ENCODE data around the gene RFC3. TPM values are rescaled to one million over a fixed set of nuclear protein-coding genes. Genes with fewer than 3 reads are reported as not detected.

RFC3 gene
- total RNA-seq, 1 experiment from 2014 or later, result 59.2 TPM

DNA sequence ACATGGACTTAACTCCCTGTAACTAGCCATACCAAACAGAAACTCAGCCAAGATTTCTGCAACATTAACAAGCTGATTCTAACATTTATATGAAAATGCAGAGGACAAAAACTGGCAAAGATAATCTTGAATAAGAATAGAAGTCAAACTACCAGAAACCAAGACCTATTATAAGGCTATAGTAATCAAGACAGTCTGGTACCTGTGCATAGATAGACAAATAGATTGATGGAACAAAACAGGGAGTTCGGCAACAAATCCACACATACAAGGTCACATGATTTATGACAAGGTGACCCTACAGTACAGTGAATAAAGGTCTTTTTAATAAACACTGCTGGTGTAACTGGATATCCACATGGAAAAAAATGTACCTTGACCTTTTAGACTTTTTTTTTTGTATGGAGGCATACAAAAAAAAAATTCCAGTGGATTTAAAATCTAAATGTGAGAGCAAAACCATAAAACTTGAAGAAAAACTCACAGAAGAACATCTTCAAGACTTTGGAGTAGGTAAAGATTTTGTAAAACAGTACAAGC is 2.9 kb upstream of the RFC3 start:
- Histone ChIP-seq H3K27ac (ENCODE audit: insufficient read length, low read depth, low read length) (no peak overlapping the region), H2AK5ac (ENCODE audit: insufficient read length, low read length) (no peak overlapping the region), H3K23ac (ENCODE audit: insufficient read length, low read depth, low read length) (no peak overlapping the region), H3K4me2 (ENCODE audit: insufficient read depth, insufficient read length, low read length) (no peak overlapping the region), H2BK120ac (ENCODE audit: low read depth, low read length, poor library complexity, severe bottlenecking) (no peak overlapping the region), H3K9ac (ENCODE audit: extremely low read depth, insufficient read length, low read length) (no peak overlapping the region), H3K79me2 (ENCODE audit: insufficient read depth, low read length) (no peaks in the 10 kb centered on the region; the same call in 1 of the 2 replicates), H3K27me3 (ENCODE audit: insufficient read depth, low read length) (no peaks in the 10 kb centered on the region), H3K14ac (ENCODE audit: insufficient read depth, low read length) (no peak overlapping the region), H2BK20ac (ENCODE audit: low read depth, low read length, poor library complexity, severe bottlenecking) (no peak overlapping the region), H3K23me2 (ENCODE audit: insufficient read length, low read depth, low read length, poor library complexity, severe bottlenecking) (no peaks in the 10 kb centered on the region), H2BK12ac (ENCODE audit: insufficient read length, low read depth, low read length) (no peak overlapping the region), H4K20me1 (ENCODE audit: control insufficient read depth, insufficient read depth, insufficient read length) (no peaks in the 10 kb centered on the region), H3K18ac (ENCODE audit: insufficient read length, low read depth, low read length) (no peak overlapping the region), H3K4ac (ENCODE audit: low read depth, low read length) (no peak overlapping the region), H3T11ph (ENCODE audit: low read length) (no peak overlapping the region), H3K4me1 (ENCODE audit: insufficient read depth, low read length) (no peaks in the 10 kb centered on the region), H4K5ac (ENCODE audit: insufficient read length, low read depth, low read length) (no peak overlapping the region), H3K79me1 (ENCODE audit: insufficient read depth, low read depth, low read length, poor library complexity, severe bottlenecking) (no peaks in the 10 kb centered on the region), H3K9me3 (ENCODE audit: control insufficient read depth, low read depth, low read length) (no peaks in the 10 kb centered on the region), H4K91ac (ENCODE audit: insufficient read length, low read depth, low read length) (no peak overlapping the region), H4K8ac (replicated peaks; ENCODE audit: insufficient read length, low read depth, low read length) (no peak overlapping the region), H2BK5ac (ENCODE audit: insufficient read length, low read length) (no peak overlapping the region), H3K56ac (ENCODE audit: insufficient read length, low read depth, low read length) (no peak overlapping the region), H2BK15ac (ENCODE audit: low read depth, low read length) (no peak overlapping the region), H2AFZ (ENCODE audit: low read length) (no peak overlapping the region)
- peaks cover 15% of the 10 kb centered on the region for H3K27me3 Mint-ChIP-seq (ENCODE audit: low read depth)
- H3K27ac Mint-ChIP-seq, result no peak overlapping the region
- H3K9me3 Mint-ChIP-seq, result no peaks in the 10 kb centered on the region; a peak in 1 of 5 replicates
- TF ChIP-seq, protein P1, sequence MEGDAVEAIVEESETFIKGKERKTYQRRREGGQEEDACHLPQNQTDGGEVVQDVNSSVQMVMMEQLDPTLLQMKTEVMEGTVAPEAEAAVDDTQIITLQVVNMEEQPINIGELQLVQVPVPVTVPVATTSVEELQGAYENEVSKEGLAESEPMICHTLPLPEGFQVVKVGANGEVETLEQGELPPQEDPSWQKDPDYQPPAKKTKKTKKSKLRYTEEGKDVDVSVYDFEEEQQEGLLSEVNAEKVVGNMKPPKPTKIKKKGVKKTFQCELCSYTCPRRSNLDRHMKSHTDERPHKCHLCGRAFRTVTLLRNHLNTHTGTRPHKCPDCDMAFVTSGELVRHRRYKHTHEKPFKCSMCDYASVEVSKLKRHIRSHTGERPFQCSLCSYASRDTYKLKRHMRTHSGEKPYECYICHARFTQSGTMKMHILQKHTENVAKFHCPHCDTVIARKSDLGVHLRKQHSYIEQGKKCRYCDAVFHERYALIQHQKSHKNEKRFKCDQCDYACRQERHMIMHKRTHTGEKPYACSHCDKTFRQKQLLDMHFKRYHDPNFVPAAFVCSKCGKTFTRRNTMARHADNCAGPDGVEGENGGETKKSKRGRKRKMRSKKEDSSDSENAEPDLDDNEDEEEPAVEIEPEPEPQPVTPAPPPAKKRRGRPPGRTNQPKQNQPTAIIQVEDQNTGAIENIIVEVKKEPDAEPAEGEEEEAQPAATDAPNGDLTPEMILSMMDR (conservative IDR thresholded peaks at IDR 0.05), result no peak
- H3K4me3 Mint-ChIP-seq, result no peak overlapping the region
- H3K36me3 Mint-ChIP-seq (ENCODE audit: insufficient read depth in 1 of 3, low read depth in 3 of 3), result peaks cover 0 to 8% (median 0%) of the 10 kb centered on the region in 3 experiments; a peak in 2 of 7 replicates
- WGBS (ENCODE audit: extremely low coverage, insufficient read length, low lambda C conversion rate), result no CpG with 5 or more reads among the region's 1 CpG
- no peak for DNase-seq
- peaks cover 5 to 6% of the 10 kb centered on the region in 2 experiments for H3K4me1 Mint-ChIP-seq

Measured in H9 (cell line).